ENCODE data around the gene AHCY.

DNA sequence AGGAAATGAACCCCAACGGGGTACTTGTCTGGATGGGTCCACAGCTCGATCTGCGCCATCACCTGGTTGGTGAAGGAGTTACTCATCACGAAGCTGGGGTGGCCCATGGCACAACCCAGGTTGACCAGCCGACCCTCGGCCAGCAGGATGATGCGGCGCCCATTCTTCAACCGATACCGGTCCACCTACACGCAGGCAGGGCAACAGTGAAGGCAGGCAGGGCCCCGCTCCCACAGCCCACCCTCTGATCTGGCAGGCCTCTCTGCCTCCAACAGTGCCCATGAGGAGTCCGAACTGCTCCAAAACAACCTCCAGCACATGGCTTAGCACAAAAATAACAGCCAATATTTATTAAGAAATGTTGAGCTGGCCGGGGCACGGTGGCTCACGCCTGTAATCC lies 17.7 kb downstream of the AHCY start:
- TF ChIP-seq CTCF (IDR thresholded peaks at IDR 0.05), result no peak
- TF ChIP-seq POLR2A (IDR thresholded peaks at IDR 0.05), result no peak
- TF ChIP-seq POLR2AphosphoS5 (IDR thresholded peaks at IDR 0.05), result no peak
- no peak for TF ChIP-seq EP300 (IDR thresholded peaks at IDR 0.05)

Data from stomach (tissue), 4 donors.